ENCODE measurements around the gene CDH3.

CDH3 gene

DNA sequence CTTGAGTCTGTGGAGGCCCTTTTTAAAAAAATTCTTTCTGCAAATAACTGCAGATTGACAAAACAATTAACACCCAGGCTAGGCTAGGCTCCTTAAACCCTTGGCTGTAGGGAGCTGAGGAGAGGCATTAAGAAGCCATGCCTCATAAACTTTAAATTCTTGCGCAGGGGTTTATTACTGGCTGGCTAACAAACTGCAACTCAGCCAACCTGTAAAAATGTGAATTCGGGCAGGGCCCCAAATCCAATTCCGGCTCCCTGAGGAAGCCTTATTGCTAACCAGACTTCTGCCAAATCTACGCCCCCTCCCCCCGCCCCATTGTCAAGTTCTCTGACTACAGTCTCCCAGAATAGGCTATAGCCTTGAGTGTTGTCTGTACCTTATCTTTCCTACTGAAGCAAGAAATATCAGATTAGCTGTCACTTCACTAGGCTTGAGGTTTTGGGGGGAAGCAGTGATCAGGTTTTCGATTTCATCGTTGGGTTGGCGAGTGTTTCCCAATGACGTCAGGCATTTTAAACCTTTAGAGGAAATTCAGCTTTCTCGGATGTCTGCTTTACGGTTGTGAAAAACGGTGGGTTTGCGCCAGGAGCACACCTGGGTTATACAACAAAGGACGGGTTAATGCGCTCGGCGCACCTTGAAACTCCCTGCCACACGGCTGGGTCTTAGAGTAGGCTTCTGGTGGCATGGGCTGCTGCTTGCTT, 2.0 kb downstream of the CDH3 start:
- DNase-seq (ENCODE audit: low read depth, low spot score) = no peak
- Histone ChIP-seq H3K36me3 (ENCODE audit: control insufficient read depth, insufficient read depth, low read length) (no peaks in the 10 kb centered on the region; the same call in 1 of the 2 replicates), H3K4me1 (ENCODE audit: control insufficient read depth, insufficient read depth, low read length) (peaks cover 4% of the 10 kb centered on the region), H3K9me3 (ENCODE audit: control insufficient read depth, insufficient read depth, low read length) (no peaks in the 10 kb centered on the region), H3K4me3 (ENCODE audit: low read length) (no peak overlapping the region), H3K27ac (ENCODE audit: low read length) (no peak overlapping the region), H3K27me3 (ENCODE audit: control insufficient read depth, insufficient read depth, low read length) (no peaks in the 10 kb centered on the region)
- WGBS (ENCODE audit: insufficient coverage, insufficient read length) = no CpG with 5 or more reads among the region's 18 CpGs

DNA sequence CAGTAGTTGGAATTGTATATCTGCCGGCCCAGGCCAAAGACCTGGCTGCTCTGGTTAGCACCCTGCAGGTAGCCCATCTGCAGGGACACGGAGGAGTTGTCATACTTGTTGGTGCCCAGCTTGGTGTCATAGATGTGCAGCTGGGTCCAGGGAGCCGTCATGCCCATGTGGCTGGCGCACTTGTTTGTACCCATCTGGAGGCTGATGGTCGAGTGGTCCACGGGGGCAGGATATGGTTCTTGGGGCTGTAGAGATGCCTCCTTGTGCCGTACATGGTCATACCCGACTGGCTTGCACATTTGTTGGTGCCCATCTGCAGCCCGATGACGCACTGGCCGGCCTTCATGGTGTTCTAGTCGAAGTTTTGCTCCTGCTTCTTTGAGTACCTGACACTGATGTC, 6.0 kb downstream of the CDH3 start:
- no peak for DNase-seq (ENCODE audit: low read depth, low spot score)
- Histone ChIP-seq H3K4me3 (ENCODE audit: low read length) (no peak overlapping the region), H3K4me1 (ENCODE audit: control insufficient read depth, insufficient read depth, low read length) (peaks cover 2% of the 10 kb centered on the region), H3K36me3 (ENCODE audit: control insufficient read depth, insufficient read depth, low read length) (no peaks in the 10 kb centered on the region; the same call in 1 of the 2 replicates), H3K9me3 (ENCODE audit: control insufficient read depth, insufficient read depth, low read length) (no peaks in the 10 kb centered on the region), H3K27me3 (ENCODE audit: control insufficient read depth, insufficient read depth, low read length) (no peaks in the 10 kb centered on the region), H3K27ac (ENCODE audit: low read length) (no peak overlapping the region)
- WGBS (ENCODE audit: insufficient coverage, insufficient read length) = no CpG with 5 or more reads among the region's 12 CpGs

DNA sequence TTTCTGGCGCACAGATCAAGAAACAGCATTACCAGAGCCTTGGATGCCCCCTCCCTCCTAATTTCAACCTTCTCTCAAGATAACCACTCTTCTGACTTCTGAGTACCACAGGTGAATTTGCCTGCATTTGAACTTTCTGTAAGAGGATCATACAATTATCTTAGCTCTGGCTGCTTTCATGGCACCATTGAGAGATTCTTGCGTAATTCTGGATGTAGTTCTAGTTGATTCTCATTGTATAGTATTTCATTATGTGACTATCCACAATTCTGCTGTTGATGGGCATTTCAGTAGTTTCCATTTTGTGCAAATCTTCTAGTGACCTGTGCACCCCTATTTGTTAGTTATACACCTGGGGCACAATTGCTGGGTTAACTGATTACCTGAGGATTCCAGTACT, 7.5 kb downstream of the CDH3 start:
- Histone ChIP-seq H3K9me3 (ENCODE audit: control insufficient read depth, insufficient read depth, low read length) (no peaks in the 10 kb centered on the region), H3K4me1 (ENCODE audit: control insufficient read depth, insufficient read depth, low read length) (no peaks in the 10 kb centered on the region; the same call in 1 of the 2 replicates), H3K27me3 (ENCODE audit: control insufficient read depth, insufficient read depth, low read length) (no peaks in the 10 kb centered on the region), H3K4me3 (ENCODE audit: low read length) (no peak overlapping the region), H3K27ac (ENCODE audit: low read length) (no peak overlapping the region), H3K36me3 (ENCODE audit: control insufficient read depth, insufficient read depth, low read length) (no peaks in the 10 kb centered on the region; the same call in 1 of the 2 replicates)
- WGBS (ENCODE audit: insufficient coverage, insufficient read length) = no CpG with 5 or more reads among the region's 2 CpGs
- DNase-seq (ENCODE audit: low read depth, low spot score) = no peak

GRCh38 chr16:68655806-68656205, 10.7 kb downstream of the CDH3 start:
- Histone ChIP-seq H3K4me1 (ENCODE audit: control insufficient read depth, insufficient read depth, low read length) (no peaks in the 10 kb centered on the region), H3K36me3 (ENCODE audit: control insufficient read depth, insufficient read depth, low read length) (no peaks in the 10 kb centered on the region), H3K27ac (ENCODE audit: low read length) (no peak overlapping the region), H3K9me3 (ENCODE audit: control insufficient read depth, insufficient read depth, low read length) (no peaks in the 10 kb centered on the region), H3K4me3 (ENCODE audit: low read length) (no peak overlapping the region), H3K27me3 (ENCODE audit: control insufficient read depth, insufficient read depth, low read length) (no peaks in the 10 kb centered on the region)
- WGBS (ENCODE audit: insufficient coverage, insufficient read length) = no CpG with 5 or more reads among the region's 6 CpGs
- DNase-seq (ENCODE audit: low read depth, low spot score) = no peak

DNA sequence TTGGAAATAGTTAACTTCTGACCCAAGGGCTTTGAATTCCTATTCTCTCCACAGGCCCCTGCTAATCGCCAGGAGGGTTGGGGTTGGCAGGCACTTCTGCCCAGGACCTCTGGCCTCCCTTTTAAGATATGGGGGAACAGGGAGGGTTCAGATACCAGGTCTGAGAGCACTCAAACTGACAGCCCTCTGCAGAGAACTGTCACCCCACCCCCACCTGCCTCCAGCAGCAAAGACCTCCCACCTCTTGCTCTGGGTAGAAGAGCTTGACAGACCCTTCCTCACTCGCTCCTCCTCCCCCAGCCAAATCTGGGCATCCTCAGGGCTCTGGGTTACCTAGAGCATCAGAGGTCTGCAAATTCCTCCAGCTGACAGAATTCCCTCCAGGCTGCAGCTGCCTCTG, 11.6 kb downstream of the CDH3 start:
- H3K9me3 ChIP-seq (ENCODE audit: control insufficient read depth, insufficient read depth, low read length) = no peaks in the 10 kb centered on the region
- no CpG with 5 or more reads among the region's 2 CpGs for WGBS (ENCODE audit: insufficient coverage, insufficient read length)

GRCh38 chr16:68658341-68658973, 13.3 kb downstream of the CDH3 start:
- Histone ChIP-seq H3K4me3 (ENCODE audit: low read length) (no peak overlapping the region), H3K4me1 (ENCODE audit: control insufficient read depth, insufficient read depth, low read length) (no peaks in the 10 kb centered on the region), H3K36me3 (ENCODE audit: control insufficient read depth, insufficient read depth, low read length) (no peaks in the 10 kb centered on the region), H3K27ac (ENCODE audit: low read length) (no peak overlapping the region), H3K9me3 (ENCODE audit: control insufficient read depth, insufficient read depth, low read length) (no peaks in the 10 kb centered on the region), H3K27me3 (ENCODE audit: control insufficient read depth, insufficient read depth, low read length) (no peaks in the 10 kb centered on the region)
- DNase-seq (ENCODE audit: low read depth, low spot score) = no peak
- WGBS (ENCODE audit: insufficient coverage, insufficient read length) = no CpG with 5 or more reads among the region's 13 CpGs

More for the DNA sequence above, 11.6 kb downstream of the CDH3 start:
- no peaks in the 10 kb centered on the region for H3K36me3 ChIP-seq (ENCODE audit: control insufficient read depth, insufficient read depth, low read length)
- no peak for DNase-seq (ENCODE audit: low read depth, low spot score)
- no peaks in the 10 kb centered on the region for H3K27me3 ChIP-seq (ENCODE audit: control insufficient read depth, insufficient read depth, low read length)
- H3K27ac ChIP-seq (ENCODE audit: low read length) = no peak overlapping the region
- H3K4me1 ChIP-seq (ENCODE audit: control insufficient read depth, insufficient read depth, low read length) = no peaks in the 10 kb centered on the region
- no peak overlapping the region for H3K4me3 ChIP-seq (ENCODE audit: low read length)

GRCh38 chr16:68658974-68659360, 13.9 kb downstream of the CDH3 start:
- Histone ChIP-seq H3K9me3 (ENCODE audit: control insufficient read depth, insufficient read depth, low read length) (no peaks in the 10 kb centered on the region), H3K27me3 (ENCODE audit: control insufficient read depth, insufficient read depth, low read length) (no peaks in the 10 kb centered on the region), H3K36me3 (ENCODE audit: control insufficient read depth, insufficient read depth, low read length) (no peaks in the 10 kb centered on the region), H3K4me3 (ENCODE audit: low read length) (no peak overlapping the region), H3K4me1 (ENCODE audit: control insufficient read depth, insufficient read depth, low read length) (no peaks in the 10 kb centered on the region), H3K27ac (ENCODE audit: low read length) (no peak overlapping the region)
- no CpG with 5 or more reads among the region's 1 CpG for WGBS (ENCODE audit: insufficient coverage, insufficient read length)
- no peak for DNase-seq (ENCODE audit: low read depth, low spot score)

- Histone ChIP-seq H3K4me1 (ENCODE audit: control insufficient read depth, insufficient read depth, low read length) (no peaks in the 10 kb centered on the region), H3K4me3 (ENCODE audit: low read length) (no peak overlapping the region), H3K27me3 (ENCODE audit: control insufficient read depth, insufficient read depth, low read length) (no peaks in the 10 kb centered on the region), H3K9me3 (ENCODE audit: control insufficient read depth, insufficient read depth, low read length) (no peaks in the 10 kb centered on the region), H3K27ac (ENCODE audit: low read length) (no peak overlapping the region), H3K36me3 (ENCODE audit: control insufficient read depth, insufficient read depth, low read length) (no peaks in the 10 kb centered on the region)
- WGBS (ENCODE audit: insufficient coverage, insufficient read length) = no CpG with 5 or more reads among the region's 8 CpGs
- DNase-seq (ENCODE audit: low read depth, low spot score) = no peak
These were observed 14.6 kb downstream of the CDH3 start for GRCh38 chr16:68659412-68660358.

DNA sequence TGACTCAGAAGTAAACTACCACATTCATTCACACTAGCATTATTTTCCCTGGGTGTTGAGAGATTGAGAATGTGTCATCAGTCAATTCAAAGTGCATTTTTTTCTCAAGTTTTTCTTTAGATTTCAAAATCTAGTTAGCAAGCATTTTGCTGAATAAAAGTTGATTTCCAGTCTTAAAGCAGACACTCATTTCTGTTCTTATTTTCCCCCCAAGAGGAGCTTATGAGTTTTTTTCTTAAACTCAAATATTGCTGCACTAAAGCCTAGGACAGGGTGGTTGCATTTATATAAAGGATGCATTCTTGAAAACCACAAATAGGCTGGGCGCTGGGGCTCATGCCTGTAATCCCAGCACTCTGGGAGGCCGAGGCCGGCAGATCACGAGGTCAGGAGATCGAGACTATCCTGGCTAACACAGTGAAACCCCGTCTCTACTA, 15.3 kb downstream of the CDH3 start:
- Histone ChIP-seq H3K27ac (ENCODE audit: low read length) (no peak overlapping the region), H3K4me1 (ENCODE audit: control insufficient read depth, insufficient read depth, low read length) (no peaks in the 10 kb centered on the region)

GRCh38 chr16:68662035-68662434, 16.9 kb downstream of the CDH3 start:
- no peak overlapping the region for H3K4me3 ChIP-seq (ENCODE audit: low read length)
- H3K4me1 ChIP-seq (ENCODE audit: control insufficient read depth, insufficient read depth, low read length) = no peaks in the 10 kb centered on the region
- H3K36me3 ChIP-seq (ENCODE audit: control insufficient read depth, insufficient read depth, low read length) = no peaks in the 10 kb centered on the region
- H3K9me3 ChIP-seq (ENCODE audit: control insufficient read depth, insufficient read depth, low read length) = no peaks in the 10 kb centered on the region
- no peak for DNase-seq (ENCODE audit: low read depth, low spot score)
- no peak overlapping the region for H3K27ac ChIP-seq (ENCODE audit: low read length)
- no peaks in the 10 kb centered on the region for H3K27me3 ChIP-seq (ENCODE audit: control insufficient read depth, insufficient read depth, low read length)
- no CpG with 5 or more reads among the region's 1 CpG for WGBS (ENCODE audit: insufficient coverage, insufficient read length)

More for the DNA sequence above, 15.3 kb downstream of the CDH3 start:
- Histone ChIP-seq H3K9me3 (ENCODE audit: control insufficient read depth, insufficient read depth, low read length) (no peaks in the 10 kb centered on the region), H3K36me3 (ENCODE audit: control insufficient read depth, insufficient read depth, low read length) (no peaks in the 10 kb centered on the region), H3K27me3 (ENCODE audit: control insufficient read depth, insufficient read depth, low read length) (no peaks in the 10 kb centered on the region), H3K4me3 (ENCODE audit: low read length) (no peak overlapping the region)
- DNase-seq (ENCODE audit: low read depth, low spot score) = no peak
- WGBS (ENCODE audit: insufficient coverage, insufficient read length) = no CpG with 5 or more reads among the region's 6 CpGs
